ENCODE measurements around the gene CHMP4B.

Gene CHMP4B

GRCh38 chr20:33769043-33769442 lies 42.1 kb upstream of the CHMP4B start:
- no peak for TF ChIP-seq ZNF565 (CRISPR knock-in tag; conservative IDR thresholded peaks at IDR 0.05; ENCODE audit: low read depth)
- no peak for TF ChIP-seq ZNF70 (CRISPR knock-in tag; IDR thresholded peaks at IDR 0.05)
- no peak for TF ChIP-seq GLIS3 (CRISPR knock-in tag; IDR thresholded peaks at IDR 0.05)
- no peak for TF ChIP-seq OSR1 (CRISPR knock-in tag; IDR thresholded peaks at IDR 0.05)
- TF ChIP-seq BACH2 (CRISPR knock-in tag; IDR thresholded peaks at IDR 0.05; ENCODE audit: borderline replicate concordance), result no peak
- TF ChIP-seq CREB5 (CRISPR knock-in tag; IDR thresholded peaks at IDR 0.05; ENCODE audit: low read depth), result no peak
- TF ChIP-seq PPARA (CRISPR knock-in tag; IDR thresholded peaks at IDR 0.05; ENCODE audit: borderline replicate concordance), result no peak
- TF ChIP-seq ZC3H10 (CRISPR knock-in tag; IDR thresholded peaks at IDR 0.05), result no peak
- TF ChIP-seq RARB (CRISPR knock-in tag; IDR thresholded peaks at IDR 0.05), result no peak
- no peak for TF ChIP-seq TSHZ2 (CRISPR knock-in tag; IDR thresholded peaks at IDR 0.05)
- ATAC-seq, result no peak

- no peak for ATAC-seq
- TF ChIP-seq OSR1 (CRISPR knock-in tag; IDR thresholded peaks at IDR 0.05) (no peak), TOX (CRISPR knock-in tag; IDR thresholded peaks at IDR 0.05; ENCODE audit: borderline replicate concordance) (no peak), CREB5 (CRISPR knock-in tag; IDR thresholded peaks at IDR 0.05; ENCODE audit: low read depth) (no peak), SNAI2 (CRISPR knock-in tag; IDR thresholded peaks at IDR 0.05) (no peak), TCF4 (CRISPR knock-in tag; IDR thresholded peaks at IDR 0.05; ENCODE audit: borderline replicate concordance) (no peak), GLIS3 (CRISPR knock-in tag; IDR thresholded peaks at IDR 0.05) (no peak)
Observed at GRCh38 chr20:33770005-33770404, 41.1 kb upstream of the CHMP4B start.

GRCh38 chr20:33771938-33772337 lies 39.2 kb upstream of the CHMP4B start:
- TF ChIP-seq ZFP30 (CRISPR knock-in tag; IDR thresholded peaks at IDR 0.05) (no peak), ISL1 (CRISPR knock-in tag; IDR thresholded peaks at IDR 0.05) (no peak), PPARA (CRISPR knock-in tag; IDR thresholded peaks at IDR 0.05; ENCODE audit: borderline replicate concordance) (no peak), SNAI2 (CRISPR knock-in tag; IDR thresholded peaks at IDR 0.05) (no peak), RARB (CRISPR knock-in tag; IDR thresholded peaks at IDR 0.05) (no peak), ZNF565 (CRISPR knock-in tag; conservative IDR thresholded peaks at IDR 0.05; ENCODE audit: low read depth) (no peak), ZC3H10 (CRISPR knock-in tag; IDR thresholded peaks at IDR 0.05) (no peak), PATZ1 (CRISPR knock-in tag; IDR thresholded peaks at IDR 0.05; ENCODE audit: borderline replicate concordance) (no peak), BACH2 (CRISPR knock-in tag; IDR thresholded peaks at IDR 0.05; ENCODE audit: borderline replicate concordance) (no peak), TSHZ2 (CRISPR knock-in tag; IDR thresholded peaks at IDR 0.05) (no peak), POU6F1 (CRISPR knock-in tag; IDR thresholded peaks at IDR 0.05; ENCODE audit: borderline replicate concordance, low read depth) (no peak), ZFP3 (CRISPR knock-in tag; IDR thresholded peaks at IDR 0.05) (no peak), TCF4 (CRISPR knock-in tag; IDR thresholded peaks at IDR 0.05; ENCODE audit: borderline replicate concordance) (no peak), OSR1 (CRISPR knock-in tag; IDR thresholded peaks at IDR 0.05) (no peak)
- ATAC-seq, result no peak
